Ammon's horn (tissue), 1 donor: Measurements from ENCODE around the gene DLG2.
A peak's percentile ranks its signal among the peaks of the same experiment; 100 is the strongest.
"Not testable (repeated sequence)": the region's sequence is repeated elsewhere in the genome, so short reads cannot be mapped to it uniquely, and the experiment has no call there.

ENCODE experiments used
- DNase-seq: peaks from one replicate; pipeline ENCODE4 v3.0.0-alpha.2; 2016; ENCODE audit warnings: low spot score

The DLG2 gene

DNA sequence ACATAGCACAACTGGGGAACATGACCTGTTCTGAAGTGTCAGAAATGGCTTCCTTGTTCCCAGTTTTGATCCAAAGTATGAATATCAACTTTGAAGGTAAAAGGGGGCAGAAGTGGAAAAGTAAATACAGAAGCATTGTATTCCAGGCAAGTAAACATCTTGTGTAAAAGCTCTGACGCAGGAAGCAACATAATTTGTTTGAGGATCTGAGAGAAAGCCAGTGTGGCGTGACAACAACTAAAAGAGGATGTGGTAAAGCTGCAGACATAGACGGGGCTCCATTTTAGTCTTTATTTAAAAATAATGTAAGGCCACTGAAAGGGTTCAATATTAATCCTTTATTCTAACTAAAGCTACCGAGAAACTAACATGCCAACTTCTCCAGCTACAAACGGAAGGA lies 310.2 kb downstream of the DLG2 start:
- DNase-seq, result peak; percentile 22

DNA sequence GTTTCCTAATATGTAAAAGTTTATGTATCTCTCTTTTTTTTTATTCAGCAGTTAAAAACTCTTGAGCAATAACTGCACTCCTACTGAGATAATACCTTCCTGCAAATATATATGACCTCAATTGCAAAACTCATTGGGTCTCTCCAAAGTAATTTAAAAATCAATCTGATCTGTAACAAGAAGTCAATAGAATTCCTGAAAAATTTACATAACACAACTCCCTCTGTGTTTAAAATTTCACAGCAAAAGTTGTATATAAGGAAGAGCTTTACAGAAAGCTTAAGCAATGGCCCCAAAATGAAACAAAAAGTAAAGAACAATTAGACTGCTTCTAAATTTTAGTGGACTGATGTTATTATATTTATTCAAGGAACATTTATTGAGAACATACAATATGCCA lies 313.4 kb downstream of the DLG2 start:
- DNase-seq, result no peak

DNA sequence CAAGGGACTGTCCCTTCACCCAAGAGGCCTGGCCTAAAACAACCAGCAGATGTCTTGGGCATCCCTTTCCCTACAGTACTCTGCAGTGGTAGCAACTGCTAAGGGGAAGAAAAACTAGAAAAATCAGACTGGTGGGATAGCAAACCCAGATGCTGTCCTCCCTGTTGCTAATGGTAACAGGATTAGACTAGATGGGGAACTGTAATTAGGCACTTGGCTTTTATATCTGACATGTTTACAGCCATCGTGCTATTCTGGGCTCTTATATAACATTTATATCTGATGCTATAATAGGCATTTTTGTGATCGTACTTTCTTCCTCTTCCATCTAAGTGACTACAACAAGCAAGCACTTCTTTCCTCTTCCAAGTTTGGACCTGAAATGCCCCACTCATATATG lies 316.7 kb downstream of the DLG2 start:
- peak; percentile 55 for DNase-seq

DNA sequence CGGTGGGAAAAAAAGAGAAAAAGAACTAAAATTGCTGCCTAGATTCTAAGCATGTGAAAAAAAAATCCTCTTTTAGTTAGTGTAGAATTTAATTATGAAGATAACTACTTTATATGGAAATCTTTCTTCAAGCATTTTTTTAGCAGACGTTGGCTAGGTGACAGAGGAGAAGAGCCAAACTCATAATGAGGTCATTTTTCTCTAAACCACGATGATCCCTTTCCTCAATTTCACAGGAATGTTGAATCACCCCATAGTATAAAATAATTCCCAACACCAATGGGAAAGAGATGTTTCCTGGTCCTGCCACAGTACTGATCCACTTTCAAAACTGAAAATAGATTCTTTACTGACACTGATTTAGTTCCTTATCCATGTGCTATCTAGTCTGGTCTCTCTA lies 319.8 kb downstream of the DLG2 start:
- DNase-seq, result no peak

DNA sequence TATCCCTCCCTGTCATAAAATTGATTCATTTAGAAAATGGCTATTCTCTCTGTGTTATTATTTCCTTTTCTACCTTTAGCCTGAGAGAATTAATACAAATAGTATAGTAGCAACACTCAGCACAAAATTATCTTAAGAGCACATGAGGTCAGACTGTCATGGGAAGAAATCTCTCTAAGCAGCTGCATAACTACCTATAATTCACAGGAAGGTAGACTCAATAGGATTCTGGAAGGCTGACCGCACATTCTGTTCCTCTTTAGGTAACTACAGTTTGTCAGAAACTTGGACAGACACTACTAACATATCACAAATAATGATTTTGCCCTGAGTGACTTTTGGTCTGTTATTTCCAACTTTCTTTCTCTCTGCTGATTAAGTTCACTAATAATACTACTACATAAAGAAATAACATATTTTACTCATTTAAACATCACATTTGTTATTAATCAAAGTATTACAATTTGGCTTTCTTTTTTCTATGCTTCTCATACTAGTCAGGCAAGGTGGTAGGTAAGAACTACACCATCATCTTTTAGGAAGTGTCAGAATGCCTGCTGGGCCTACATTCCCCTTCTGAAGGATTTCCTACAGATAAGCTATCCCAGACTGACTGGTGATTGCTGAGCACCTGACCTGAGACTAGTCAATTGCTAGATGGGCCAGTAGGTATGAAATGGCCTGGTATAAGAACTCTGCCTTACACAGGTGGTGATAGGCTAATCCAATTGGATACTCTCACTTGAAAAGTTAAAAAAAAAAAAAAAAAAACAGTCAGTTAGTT lies 325.1 kb downstream of the DLG2 start:
- no peak for DNase-seq

DNA sequence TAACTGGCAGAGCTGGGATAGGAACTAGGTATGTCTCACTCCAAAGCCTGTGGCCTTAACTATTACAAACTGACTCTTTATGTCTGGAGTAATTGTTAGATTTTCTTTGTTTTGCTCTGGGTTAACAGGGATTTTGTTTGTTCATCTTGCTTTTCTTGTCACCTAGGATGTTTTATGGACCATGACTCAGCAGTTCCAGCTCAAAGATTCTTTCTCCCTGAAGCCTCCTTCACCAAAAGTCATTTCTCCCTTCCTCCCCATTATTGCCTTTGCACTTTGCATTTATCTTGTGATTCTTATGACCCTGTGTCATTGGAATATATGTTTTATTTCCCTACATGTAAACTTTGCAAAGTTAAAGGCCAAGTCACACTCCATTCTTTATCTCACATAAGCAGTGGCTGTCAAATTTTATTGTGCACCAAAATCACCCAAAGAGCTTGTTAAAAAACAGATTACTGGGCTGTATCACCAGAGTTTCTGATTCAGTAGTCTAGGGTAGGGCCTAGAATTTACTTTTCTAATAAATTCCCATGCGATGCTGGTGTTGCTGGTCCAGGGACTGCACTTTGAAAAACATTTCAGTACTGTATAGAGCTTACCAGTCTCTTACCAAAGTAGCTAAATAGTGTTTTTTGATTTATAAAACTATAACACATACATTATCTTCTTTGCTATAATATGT lies 327.7 kb downstream of the DLG2 start:
- no peak for DNase-seq

DNA sequence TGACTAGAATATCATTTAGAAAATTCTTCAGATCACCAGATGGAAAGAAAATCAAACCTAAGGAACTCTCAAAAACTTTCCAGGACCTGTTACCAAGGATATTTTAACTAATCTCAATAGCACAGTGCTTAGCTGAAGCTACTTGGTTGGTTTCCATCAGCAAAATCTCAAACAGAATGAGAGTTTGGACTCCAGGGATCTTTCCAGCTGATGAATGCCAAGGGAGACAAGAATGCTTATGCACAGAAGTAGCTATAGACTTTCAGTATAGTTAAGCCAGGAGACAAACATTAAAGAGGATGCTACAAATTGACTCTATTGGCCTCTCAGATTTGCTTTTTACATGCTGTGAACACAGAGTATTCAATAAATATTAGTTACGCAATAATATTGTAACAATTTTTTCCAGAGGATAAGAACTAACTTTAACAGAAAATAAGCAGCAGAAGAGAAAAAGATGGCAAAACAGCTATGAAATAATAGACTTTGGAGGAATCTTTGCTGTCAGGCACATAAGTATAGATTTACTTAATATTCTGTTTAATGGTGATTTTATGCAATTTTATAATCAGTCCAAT lies 331.4 kb downstream of the DLG2 start:
- no peak for DNase-seq

DNA sequence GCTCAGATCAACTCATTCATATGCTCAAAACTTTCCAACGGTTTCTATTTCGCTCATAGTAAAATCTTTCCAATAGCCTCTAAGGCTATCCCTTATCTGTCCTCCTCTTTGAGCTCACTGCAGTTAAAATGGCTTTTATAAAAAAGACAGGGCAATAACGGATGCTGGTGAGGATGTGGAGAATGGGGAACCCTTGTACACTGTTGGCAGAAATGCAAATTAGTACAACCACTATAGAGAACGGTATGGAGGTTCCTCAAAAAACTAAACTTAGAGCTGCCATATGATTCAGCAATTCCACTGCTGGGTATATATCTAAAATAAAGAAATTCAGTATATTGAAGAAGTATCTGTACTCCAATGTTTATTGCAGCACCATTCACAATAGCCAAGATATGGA lies 345.6 kb downstream of the DLG2 start:
- DNase-seq, result no peak

DNA sequence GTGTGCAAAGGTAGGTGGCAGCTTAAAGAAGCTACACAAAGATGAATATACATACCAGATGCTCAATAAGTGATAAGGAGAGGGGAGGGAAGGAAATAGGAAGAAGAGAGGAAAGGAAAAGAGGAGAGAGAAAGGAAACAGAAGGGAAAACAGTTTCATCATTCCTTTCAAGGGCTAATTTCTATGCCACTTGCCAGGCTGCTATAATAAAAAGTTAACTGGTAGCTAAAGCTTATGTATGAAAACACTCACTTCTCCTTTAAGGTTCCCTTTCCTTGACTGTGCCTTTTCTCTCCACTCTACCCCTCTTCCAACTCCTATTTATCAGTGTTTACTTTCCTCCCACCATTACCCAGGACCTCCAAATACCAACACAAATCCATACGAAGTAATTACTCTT lies 347.9 kb downstream of the DLG2 start:
- DNase-seq, result no peak

DNA sequence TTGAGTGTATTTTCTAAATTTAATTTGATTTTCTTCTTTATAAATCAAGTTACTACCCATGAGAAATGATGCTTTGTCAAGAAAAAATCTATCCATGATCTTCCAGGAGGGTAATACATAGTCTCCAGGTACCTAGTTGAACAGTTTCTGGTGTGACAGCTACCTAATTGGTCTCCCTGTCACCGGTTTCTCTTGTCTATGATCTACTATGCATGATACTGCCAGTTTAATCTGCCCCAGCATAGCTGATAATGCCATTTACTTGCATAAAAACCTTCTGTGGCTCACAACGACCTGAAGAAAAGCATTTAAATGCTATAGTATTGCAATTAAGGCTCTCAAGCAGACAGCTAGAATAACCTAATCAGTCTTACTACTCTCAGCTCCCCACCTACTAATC lies 349.5 kb downstream of the DLG2 start:
- no peak for DNase-seq

DNA sequence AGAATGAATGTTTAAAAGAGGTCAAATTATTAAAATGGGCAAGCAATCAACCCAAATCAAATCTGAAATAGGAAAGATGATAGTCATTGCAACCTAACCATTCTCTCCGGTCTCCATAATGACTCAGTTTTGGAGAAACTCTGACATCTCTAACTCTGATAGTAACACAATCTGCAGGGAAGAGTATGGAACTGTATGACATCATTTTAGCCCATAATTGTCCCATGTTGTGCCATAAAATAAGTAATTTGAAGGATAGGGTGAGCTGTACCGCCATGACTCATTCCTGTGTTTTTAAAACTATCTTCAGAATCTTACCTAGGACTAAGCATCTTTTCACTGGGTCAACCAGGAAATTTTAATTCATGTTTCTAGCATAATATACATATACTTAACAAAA lies 350.8 kb downstream of the DLG2 start:
- DNase-seq, result no peak

DNA sequence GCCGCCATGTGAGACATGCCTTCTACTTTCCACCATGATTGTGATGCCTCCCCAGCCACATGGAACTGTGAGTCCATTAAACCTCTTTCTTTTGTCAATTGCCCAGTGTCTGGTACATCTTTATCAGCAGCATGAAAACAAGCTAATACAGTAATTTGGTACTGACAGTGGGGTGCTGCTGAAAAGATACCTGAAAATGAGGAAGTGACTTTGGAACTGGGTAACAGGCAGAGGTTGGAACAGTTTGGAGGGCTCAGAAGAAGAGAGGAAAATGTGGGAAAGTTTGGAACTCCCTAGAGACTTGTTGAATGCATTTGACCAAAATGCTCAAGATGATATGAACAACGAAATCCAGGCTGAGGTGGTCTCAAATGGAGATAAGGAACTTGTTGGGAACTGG lies 356.8 kb downstream of the DLG2 start:
- DNase-seq, result not testable (repeated sequence)

DNA sequence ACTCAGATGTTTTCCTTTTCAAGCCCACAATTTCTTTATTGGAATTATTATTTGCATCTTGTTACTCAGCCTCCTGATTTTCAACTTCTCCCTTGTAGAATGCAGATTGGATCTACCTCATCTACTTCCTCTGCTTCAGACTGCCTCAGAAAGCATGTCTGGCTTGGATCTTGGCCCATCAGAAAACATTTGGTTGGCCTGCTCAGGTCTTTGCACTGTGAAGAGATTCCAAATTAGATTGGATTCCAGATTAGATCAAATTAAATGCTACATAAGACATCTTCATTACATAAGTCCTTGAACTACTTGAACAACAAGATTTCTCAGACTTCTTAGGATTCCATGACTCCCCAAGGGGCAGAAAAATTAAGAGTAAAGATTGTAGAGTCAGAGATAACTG lies 358.0 kb downstream of the DLG2 start:
- no peak for DNase-seq

DNA sequence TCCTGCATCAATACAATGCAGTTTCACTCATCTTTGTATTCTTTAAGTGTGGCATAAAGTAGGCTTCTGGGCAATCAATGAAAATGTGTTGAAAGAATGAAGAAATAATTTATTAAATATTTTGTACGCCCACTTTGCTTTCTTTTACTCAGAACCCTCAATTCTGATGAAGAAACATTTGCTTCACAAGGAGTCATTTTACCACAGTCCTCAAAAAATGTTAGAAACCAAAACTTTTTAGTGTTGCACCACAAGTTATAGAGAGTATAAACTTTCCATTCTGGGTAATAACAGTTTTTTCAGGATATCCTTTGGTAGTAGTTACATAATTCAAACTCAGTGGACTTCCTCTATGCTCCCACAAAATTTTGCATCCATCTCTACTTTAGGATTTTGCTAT lies 360.5 kb downstream of the DLG2 start:
- DNase-seq, result no peak

DNA sequence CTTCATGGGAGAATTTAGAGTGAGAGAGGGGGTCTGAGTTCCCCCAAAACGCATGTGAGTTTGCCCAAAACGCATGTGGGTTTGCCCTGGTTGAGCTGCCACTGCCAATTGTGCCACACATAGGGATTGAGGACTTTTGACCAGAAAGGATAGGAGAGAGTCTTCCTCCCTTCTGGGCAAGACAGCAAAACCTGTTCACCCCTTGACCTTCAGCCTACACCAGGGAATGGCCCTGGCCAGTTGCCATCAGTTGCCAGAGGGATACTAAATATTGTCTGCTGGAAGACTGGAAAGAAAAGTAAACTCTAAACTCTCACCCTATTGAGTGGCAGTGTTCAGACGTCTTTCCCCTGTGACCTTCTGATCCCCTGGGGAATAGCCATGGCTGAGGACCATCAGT lies 363.8 kb downstream of the DLG2 start:
- no peak for DNase-seq

DNA sequence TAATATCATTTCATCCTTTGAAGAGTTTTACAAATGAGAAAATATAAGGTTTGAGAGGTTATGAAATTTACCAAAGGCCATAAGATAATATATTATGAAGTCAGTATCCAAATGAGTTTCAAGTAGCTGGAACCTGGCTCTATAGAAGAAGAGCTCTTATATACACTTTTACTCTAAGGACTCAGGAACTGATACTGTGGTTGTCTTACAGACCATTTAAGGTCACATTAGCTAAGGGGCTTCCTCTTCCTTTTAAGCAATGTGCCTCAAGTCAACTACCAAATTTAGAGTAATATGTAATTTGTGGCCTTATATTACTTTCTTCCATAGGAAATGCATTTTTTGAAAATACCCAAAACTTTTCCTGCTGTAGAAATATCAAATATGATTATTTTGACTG lies 369.3 kb downstream of the DLG2 start:
- DNase-seq, result no peak

DNA sequence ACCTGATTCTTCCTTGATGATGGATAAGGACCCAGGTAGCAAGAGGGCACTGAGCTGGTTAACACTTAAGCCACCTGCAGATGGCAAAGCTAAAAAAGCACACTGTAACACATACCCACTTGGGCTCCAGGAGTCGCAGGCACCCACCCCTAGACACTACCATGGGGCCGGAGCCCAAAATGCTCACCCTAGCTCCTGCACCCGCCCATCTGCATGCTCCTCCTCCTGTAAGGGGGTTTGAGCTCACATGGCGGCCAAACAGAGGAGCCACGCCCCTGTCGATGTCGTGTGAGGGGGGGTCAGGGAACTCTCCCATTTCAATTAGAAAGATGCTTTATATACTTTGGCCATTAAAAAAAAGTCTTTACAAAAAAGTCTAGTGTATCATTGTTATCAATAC lies 370.7 kb downstream of the DLG2 start:
- no peak for DNase-seq

DNA sequence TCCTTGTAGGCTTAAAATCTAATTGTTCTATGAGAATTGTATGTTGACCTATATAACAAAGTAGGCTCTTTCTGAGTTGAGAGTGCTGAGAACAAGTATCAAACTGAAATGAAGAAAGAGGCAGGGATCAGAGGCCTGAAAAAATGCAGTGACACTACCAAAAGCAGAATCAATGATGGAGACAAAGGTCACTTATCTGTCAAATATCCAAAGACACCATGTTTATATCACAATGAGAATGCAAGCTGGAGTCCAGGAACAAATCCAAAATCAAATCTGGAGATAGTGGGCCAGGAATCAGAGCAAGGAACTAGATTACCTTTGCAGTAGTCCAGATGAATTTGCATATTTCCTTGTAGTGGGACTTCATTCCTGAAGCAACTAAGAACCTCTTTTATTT lies 377.7 kb downstream of the DLG2 start:
- no peak for DNase-seq

DNA sequence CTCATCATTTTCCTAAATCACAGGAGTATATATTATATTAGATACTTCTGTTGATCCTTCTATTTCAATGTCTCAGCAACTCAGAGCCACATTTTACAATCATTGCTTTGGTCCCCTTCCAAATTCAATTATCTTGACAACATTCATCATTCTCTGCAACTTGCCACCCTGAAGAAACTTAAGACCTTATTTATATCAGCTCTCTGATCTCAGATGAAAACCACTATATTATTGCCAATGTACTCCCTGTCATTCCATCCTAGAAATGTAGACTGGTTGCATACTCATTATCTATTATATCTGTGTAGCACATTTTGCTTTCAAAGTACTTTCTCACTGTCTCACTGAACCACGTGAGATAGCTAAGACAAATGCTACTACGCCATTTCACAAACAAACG lies 379.3 kb downstream of the DLG2 start:
- no peak for DNase-seq

DNA sequence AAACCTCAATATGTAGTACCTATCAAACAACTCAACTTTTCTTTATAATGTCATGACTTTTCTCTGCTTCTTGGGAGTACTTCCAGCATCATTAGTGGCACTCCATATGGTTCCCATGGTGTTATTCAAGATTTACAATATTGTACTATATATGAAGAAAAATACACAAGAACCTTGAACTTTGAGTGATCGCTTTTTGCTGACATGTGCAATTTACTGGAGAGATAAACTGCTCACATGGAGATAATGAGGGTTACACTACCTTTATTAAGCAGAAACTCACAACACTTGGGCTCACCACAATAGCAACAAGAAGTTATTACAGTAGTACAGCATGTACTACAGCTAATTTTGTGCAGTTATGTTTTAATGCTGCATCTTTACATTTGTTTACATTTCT lies 388.2 kb downstream of the DLG2 start:
- DNase-seq, result no peak

DNA sequence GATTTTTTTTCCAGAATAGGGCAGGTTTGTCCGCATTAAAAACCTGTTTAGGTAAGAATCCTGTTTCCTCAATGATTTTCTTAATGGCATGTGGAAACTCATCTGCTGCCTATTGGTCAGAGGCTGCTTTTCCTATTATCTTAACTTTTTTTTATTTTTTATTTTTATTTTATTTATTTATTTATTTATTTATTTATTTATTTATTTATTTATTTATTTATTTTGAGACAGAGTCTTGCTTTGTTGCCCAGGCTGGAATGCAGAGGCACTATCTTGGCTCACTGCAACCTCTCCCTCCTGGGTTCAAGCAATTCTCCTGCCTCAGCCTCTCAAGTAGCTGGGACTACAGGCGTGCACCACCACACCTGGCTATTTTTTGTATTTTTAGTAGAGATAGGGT lies 389.1 kb downstream of the DLG2 start:
- not testable (repeated sequence) for DNase-seq

DNA sequence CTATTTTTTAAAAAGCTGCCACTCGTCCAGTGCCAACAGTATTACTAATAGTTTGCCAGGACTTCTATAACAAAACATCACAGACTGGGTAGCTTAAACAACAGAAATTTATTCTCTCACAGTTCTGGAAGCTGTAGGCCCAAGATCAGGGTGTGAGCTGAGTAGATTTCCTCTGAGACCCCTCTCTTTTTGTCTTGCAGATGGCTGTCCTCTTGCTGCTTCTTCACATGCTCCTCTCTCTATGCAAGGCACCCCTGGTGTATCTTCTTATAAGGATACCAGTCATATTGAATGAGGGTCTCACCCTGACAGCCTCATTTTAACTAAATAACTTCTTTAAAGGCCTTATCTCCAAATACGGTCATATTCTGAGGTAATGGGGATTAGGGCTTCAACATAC lies 390.9 kb downstream of the DLG2 start:
- peak; percentile 3 for DNase-seq

DNA sequence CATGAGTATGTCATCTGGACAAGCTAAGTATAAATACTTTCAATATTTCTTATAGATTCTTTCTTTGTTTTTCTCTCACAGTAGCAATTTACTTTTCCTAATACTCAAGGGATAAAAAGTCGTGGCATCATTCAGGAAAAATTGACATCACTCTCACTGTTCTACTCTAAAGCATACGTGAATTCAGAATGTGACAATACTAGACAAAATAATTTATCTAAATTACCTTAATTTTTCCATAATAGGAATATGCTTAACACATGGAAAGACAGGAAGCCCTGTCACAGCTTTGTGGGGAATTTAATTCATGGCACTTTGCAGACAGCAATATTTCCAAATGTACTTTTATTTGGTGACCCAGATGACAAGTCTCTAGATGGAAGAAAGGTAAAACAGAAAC lies 394.6 kb downstream of the DLG2 start:
- DNase-seq, result no peak

DNA sequence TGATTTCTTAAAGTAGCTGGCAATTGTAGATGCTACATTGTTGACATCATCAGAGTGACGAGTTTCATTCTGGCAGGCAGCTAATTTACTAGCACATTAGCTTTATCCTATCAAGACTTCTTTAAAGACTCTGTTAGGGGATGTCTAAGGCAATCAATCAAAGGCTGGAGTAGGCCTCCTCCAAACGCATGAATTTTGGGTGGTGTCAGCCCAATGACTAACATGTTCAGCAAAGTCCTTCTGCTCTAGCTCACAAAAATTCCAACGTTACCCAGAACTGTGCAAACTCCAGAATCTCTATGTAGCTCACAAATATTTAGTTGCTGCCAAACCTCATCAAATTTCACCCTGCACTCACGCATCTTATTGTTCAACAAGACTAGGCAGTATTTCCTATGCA lies 395.6 kb downstream of the DLG2 start:
- no peak for DNase-seq
